NCI-H2081 (cell line): Measurements from ENCODE around the gene CSKMT.
A peak's percentile ranks its signal among the peaks of the same experiment; 100 is the strongest.
"Not testable (repeated sequence)": the region's sequence is repeated elsewhere in the genome, so short reads cannot be mapped to it uniquely, and the experiment has no call there.

Source experiments
- DNase-seq, 2 experiments: peaks; one replicate each; lab custom pipeline; 2025; lab: John Stamatoyannopoulos, UW

The CSKMT gene

DNA sequence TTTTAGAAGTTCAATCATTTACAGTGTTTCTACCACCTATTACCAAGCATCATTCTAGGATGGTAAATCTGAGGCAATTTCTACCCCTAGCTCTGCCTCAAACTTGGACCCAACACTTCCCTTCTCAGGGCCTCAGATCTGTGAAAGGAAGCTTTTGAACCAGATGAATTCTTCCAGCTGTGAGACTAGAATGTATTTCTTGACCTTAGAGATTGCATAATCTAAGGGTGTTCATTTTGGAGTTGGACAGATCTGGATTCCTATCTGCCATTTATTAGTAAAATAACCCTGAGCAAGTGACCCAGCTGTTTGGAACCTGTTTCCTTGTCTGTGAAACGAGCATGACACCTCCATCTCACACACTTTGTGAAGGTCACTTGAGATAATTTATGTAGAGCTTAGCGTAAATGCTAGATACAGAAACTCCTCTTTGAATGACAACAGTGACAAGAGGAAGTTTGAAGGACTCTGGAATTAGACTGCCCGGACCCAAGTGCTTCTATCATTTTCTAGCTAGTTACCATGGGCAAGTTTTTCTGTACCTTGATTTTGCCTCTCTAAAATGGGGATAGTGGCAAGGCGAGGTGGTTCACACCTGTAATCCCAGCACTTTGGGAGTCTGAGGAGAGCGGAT lies 8.2 kb upstream of the CSKMT start:
- DNase-seq = no peak

- peak; percentile 56 to 64 for DNase-seq
Observed at GRCh38 chr11:62664405-62665074, 572 bp upstream of the CSKMT start.

GRCh38 chr11:62665599-62666258 lies 617 bp downstream of the CSKMT start:
- peak in 1 of 2 experiments; percentile 33 for DNase-seq

- DNase-seq = no peak
Observed at GRCh38 chr11:62666259-62666926, 1.3 kb downstream of the CSKMT start.

DNA sequence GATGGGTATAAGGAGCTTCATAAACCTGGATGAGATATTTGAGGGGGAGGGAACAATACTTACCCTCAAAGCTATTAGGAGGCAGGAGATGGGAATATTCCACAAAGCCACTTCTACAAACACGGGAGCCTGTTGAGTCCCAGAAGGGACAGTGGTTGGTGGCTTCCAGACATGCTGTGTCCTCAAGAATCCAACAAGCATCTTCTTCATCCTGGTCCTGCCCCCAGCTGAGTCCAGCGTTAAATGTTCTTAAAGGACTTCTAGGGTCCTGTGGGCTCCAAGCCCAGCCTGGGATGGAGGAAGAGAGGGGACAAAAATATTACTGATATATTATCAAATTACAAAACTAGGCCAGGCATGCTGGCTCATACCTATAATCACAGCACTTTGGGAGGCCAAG lies 2.3 kb downstream of the CSKMT start:
- DNase-seq = no peak

DNA sequence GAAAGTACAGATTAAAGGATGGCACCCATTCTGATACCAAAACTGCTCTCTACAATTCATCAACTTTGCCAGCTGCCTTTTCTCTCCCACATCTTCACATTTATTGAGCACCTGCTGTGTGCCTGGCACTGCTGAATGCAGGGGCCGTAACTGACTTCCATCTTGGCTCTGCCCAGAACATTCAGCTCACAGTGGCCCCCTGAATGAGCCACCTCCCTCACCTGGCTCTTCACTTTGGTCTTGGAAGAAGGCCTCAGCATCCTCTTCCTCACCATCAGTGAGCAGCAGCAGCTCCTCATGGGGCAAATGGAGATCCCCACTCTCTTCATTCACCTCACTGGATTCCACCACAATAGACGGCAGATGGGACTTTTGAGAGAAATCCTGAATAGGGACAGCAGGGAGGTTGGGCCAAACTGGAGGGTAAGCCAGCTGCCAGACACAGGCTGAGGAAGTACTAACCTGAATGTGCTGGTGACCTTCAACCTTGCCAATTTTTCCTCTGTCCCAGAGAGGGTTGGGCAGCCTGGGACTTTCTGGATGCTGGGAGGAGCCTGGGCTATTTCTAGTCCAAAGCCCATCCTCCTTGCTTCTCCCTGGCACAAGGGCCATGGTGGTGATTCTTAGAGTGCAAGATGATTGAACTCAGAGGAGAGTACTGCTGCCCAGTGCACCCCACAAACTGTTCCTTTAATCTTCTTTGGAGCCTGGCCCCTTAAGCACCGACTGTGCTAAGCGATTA lies 4.5 kb downstream of the CSKMT start:
- DNase-seq = no peak

DNA sequence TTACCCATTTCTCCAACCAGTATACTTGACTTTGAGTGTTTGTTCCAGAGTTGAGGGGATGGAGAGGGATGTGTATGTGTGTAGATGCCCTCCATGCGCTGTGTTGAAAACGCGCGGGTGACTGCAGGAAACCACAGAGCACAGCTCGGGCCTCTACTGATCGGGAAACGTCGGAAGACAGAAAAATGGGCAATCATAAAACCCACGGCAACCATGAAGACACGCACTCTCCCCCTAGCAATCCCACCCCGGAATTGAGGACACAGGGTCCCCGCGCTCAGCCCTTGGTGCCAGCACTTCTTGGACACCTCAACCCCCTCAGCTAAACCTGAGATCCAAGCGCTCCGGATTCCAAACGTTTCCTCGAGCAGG lies 6.1 kb downstream of the CSKMT start:
- no peak for DNase-seq

GRCh38 chr11:62671608-62672389 lies 6.7 kb downstream of the CSKMT start, which contains the start of the genes LBHD1 and UQCC3:
LBHD1 (minus strand) TSS chr11:62672267; CDS start chr11:62670031, 2,236 bp downstream.
UQCC3 (plus strand) TSS chr11:62671673; CDS start chr11:62671746, 73 bp downstream.
- DNase-seq = peak; percentile 79 to 87

DNA sequence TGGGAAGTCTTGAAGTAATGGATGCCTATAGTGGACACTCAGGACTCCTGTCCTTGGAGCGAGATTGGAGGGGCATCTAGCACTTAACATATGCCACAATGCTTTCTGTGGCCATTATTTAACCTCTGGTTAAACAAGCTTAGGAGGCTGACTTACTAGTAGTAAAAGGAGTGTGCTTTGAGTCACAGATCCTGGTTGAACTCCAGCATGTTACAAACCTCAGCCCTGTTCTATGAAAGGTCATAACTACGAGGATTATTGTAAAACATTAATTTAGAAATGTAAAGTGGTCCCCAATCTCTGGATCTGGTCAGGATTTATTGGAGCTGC lies 8.0 kb downstream of the CSKMT start:
- DNase-seq = no peak

GRCh38 chr11:62675415-62675814 lies 10.3 kb downstream of the CSKMT start:
- DNase-seq = not testable (repeated sequence)

GRCh38 chr11:62676698-62677097 lies 11.6 kb downstream of the CSKMT start:
- DNase-seq = no peak

GRCh38 chr11:62677156-62677555 lies 12.0 kb downstream of the CSKMT start:
- DNase-seq = no peak

DNA sequence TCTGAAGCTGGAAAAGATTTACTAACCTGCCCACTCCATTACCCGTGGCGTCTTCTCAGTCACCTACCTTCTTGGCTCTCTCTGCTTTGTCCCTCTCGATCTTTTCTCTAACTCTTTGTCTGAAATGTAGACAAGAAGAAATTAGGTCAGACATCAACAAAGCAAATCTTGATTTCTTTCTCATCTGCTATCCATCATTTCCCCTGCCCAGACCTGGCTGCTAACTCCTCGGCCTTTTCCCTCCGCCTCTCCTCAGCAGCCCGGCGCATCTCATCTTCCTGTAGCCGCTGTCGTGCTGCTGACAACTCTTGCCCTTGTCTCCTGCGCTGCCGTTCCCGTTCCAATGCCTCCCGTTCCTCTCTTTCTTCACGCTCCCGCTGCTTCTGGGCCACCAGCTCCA lies 12.6 kb downstream of the CSKMT start:
- DNase-seq = no peak

DNA sequence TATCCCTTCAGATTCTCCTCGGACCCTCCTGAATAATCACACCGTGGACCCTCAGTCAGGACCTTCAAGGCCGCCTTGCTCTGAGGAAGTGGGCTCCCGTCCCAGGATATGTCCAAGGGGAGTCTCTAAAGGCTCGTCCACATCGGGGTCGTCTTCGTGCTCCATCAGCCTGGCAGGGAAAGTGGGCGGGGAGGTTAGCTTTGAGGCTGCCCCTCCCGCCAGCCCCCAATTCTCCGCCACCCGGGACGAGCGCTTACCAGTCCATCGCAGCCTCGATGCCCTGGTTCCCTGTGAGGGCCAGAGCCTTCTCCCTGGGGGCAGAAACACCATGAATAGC lies 13.3 kb downstream of the CSKMT start:
- no peak for DNase-seq

DNA sequence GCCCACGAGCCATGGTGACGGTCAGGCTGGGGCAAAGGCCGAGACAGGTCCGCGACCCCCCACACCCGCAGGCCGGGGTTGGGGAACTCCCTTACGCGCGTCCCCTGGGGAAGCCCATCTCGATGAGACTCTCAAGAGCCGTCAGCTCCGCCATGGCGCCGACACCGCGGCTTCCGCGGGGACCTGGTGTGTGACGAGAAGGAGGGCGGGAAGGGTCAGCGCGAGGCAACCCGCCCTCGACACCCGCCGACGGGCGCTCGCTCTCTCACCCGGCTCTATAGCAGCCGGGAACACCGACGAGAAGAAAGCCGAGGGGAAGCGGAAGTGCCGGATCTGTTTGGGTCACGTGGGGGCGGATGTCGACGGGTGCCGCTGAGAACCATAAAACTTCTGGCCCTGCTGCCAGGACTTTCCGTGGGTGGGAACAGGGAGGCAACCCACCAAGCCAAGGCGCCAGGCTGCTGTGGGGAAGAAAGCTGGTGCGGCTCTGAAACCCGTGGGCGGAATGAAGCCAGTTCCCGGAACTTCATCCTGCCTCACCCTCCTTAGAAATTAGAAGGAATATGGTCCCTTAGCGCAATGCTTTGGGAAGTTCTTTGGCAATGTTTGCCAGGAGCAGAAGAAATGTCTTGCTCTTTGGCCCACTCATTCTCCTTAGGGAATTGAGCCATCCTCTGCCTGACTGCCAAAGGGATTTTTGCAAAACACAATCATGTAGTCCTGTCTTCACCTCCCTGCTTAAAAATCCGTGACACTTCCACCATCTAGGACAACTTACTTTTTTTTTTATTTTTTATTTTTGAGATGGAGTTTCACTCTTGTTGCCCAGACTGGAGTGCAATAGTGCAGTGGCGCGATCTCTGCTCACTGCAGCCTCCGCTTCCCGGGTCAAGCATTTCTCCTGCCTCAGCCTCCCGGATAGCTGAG lies 13.9 kb downstream of the CSKMT start, which contains the start of gene UBXN1:
Gene UBXN1, minus strand, starts transcription at position 304 of the 927 bp plus-strand sequence. Its CDS starts 150 bp downstream, at position 154.
- DNase-seq = peak; percentile 83 to 85

DNA sequence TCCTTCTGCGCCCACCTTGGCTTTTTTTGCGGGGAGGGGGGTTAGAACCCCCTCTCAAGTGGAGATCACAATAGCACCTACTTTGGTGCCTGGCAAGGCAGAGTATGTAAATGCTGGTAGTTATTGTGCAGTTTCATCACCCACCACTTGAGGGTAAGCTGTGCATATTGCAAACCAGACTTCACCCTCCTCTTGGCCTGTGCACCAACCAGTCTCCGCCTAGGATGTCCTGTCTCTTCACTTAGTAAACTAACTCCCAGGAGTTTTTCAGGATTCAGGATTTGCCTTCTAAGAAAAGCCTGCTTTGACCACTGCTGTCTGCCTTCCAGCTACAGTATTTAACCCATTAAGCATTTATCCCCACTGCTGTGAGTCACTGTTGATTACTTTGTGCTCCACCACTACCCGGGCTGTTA lies 15.7 kb downstream of the CSKMT start:
- peak; percentile 29 to 46 for DNase-seq

GRCh38 chr11:62682518-62682917 lies 17.4 kb downstream of the CSKMT start:
- no peak for DNase-seq

DNA sequence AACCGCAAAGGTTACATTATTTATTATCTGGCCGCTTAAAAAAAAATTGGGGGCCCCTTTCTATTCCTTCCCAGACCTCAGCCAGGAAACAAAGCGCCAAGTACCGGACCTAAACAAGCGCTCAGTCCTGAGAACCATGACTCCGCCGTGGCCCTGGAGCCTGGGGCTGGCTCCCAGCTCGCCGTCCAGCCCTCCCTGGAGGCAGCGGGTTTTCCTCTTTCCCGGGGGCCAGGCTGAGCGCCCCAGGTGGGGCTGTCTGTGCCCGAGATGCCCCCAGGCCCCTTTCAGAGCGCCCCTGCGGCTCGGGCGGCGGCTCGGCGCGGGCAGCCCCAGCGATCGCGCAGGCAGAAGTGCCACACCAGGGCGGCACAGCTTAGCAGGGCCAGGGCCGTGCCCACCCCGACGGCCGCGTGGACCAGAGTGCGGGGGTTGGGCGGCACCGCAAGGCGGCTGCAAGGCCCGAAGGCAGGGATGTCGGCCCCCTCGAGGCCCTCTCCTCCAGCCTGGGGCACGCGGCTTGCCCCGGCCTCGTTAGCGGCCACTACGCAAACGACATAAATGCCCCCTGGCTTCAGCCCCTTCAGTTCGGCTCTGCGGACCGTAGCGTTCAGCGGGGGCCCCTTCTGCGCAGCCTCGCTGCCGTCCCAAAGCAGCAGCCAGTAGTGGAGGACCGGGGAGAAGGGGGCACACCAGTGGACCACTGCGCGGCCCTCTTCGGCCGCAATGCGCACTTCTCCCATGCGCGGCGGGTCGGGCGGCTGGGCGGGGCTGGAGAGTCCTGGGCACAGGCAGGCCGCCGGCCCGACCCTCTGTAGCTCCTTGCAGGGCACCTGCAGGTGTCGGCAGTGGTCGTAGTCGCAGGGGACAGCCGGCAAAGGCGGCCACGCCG lies 22.6 kb downstream of the CSKMT start:
- no peak for DNase-seq

DNA sequence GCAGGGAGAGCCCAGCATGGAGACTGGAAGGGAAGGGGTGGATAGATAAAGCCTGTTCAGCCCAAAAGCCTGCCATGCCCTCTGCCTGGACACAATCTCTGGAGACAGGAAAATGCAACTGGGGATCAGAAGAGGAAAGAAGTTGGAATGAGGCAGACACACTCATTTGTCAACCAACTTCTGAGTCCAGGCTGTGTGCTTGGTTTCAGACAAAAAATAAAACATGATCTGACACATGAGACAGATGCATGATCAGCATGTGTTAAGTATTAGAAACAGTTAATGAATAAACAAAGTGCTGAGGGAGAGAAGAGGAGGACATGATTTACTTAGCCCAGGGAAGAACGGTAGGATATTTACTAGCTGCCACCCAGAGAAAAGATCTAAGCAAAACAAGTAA lies 23.4 kb downstream of the CSKMT start:
- no peak for DNase-seq
